T-cell (primary cell): Measurements from ENCODE around the gene KIDINS220. TPM values are rescaled to one million over a fixed set of nuclear protein-coding genes. Genes with fewer than 3 reads are reported as not detected.

Source experiments
- ATAC-seq, 4 experiments: fragments of 200-7000 bp in 3 of 4; fragments of 150-1000 bp in 1 of 4; cut with Tn5 transposase; replicated peaks in 1 of 4; 1 replicate in 3 of 4; 2 replicates in 1 of 4; pipeline ENCODE4 v1.10.0; 2021; ENCODE audit warnings: moderate library complexity in 3 of 4, mild to moderate bottlenecking in 2 of 4, moderate number of reproducible peaks in 1 of 4
- CTCF ChIA-PET, 2 donors: fragments of 300-600 bp; sonication (Branson Sonifier 250); formaldehyde crosslinking; loops; one replicate each; lab custom pipeline; 2022; ENCODE audit warnings: antibody characterized with exemption in 2 of 2; lab: Charles Lee
- POLR2A ChIA-PET, 2 donors: fragments of 300-600 bp; sonication (Branson Sonifier 250); formaldehyde crosslinking; loops; one replicate each; lab custom pipeline; 2022; ENCODE audit warnings: antibody characterized with exemption in 2 of 2; lab: Charles Lee
- DNase-seq, 35 experiments: peaks; one replicate each; pipeline versions ENCODE4 v3.0.0 to v3.0.0-alpha.2; 2013 to 2023
- H3K27ac ChIP-seq: one replicate; pipeline ENCODE4 v1.5.1; 2013; ENCODE audit warnings: low read length
- H3K27me3 ChIP-seq, 2 experiments: replicated peaks in 1 of 2; 1 replicate in 1 of 2; 2 replicates in 1 of 2; pipeline versions ENCODE4 v1.6.1 to v1.7.0; 2013; ENCODE audit warnings: low read length in 1 of 2, mixed read lengths in 1 of 2; ENCODE audit not compliant: control insufficient read depth in 2 of 2, insufficient read depth in 2 of 2; ENCODE audit errors: extremely low read depth in 1 of 2
- H3K36me3 ChIP-seq, 2 donors: 1 replicate in 1 of 2; 2 replicates in 1 of 2; pipeline versions ENCODE4 v1.6.1 to v1.7.0; 2013; ENCODE audit warnings: low read length in 1 of 2; ENCODE audit not compliant: control insufficient read depth in 2 of 2, insufficient read depth in 1 of 2; ENCODE audit errors: extremely low read depth in 1 of 2
- H3K4me1 ChIP-seq, 2 experiments: 1 replicate in 1 of 2; 2 replicates in 1 of 2; pipeline versions ENCODE4 v1.6.1 to v1.7.0; 2013; ENCODE audit warnings: low read length in 2 of 2, mixed read lengths in 1 of 2; ENCODE audit not compliant: insufficient read depth in 2 of 2, control insufficient read depth in 1 of 2; ENCODE audit errors: extremely low read depth in 1 of 2
- H3K4me3 ChIP-seq, 2 donors: 1 replicate in 1 of 2; 2 replicates in 1 of 2; pipeline versions ENCODE4 v1.5.1 to v1.7.0; 2013; ENCODE audit warnings: mild to moderate bottlenecking in 2 of 2, low read length in 1 of 2, moderate library complexity in 1 of 2; ENCODE audit not compliant: control insufficient read depth in 1 of 2; ENCODE audit errors: extremely low read depth in 1 of 2
- H3K9me3 ChIP-seq: 2 replicates; pipeline ENCODE4 v1.7.0; 2013
- H3K27ac Mint-ChIP-seq, 2 donors: one replicate each; pipeline ENCODE4 v1.8.0; 2020 to 2021; ENCODE audit warnings: mild to moderate bottlenecking in 2 of 2, mixed read lengths in 2 of 2
- H3K27me3 Mint-ChIP-seq, 2 donors: one replicate each; pipeline ENCODE4 v1.8.0; 2021 to 2022; ENCODE audit warnings: mixed read lengths in 2 of 2
- H3K36me3 Mint-ChIP-seq: one replicate; pipeline ENCODE4 v1.8.0; 2021; ENCODE audit warnings: mixed read lengths
- H3K4me1 Mint-ChIP-seq, 3 donors: one replicate each; pipeline ENCODE4 v1.8.0; 2020 to 2022; ENCODE audit warnings: mixed read lengths in 3 of 3, mild to moderate bottlenecking in 1 of 3
- H3K4me3 Mint-ChIP-seq, 3 donors: one replicate each; pipeline ENCODE4 v1.8.0; 2020 to 2022; ENCODE audit warnings: mild to moderate bottlenecking in 3 of 3, mixed read lengths in 3 of 3, moderate library complexity in 3 of 3
- H3K9me3 Mint-ChIP-seq, 3 donors: one replicate each; pipeline ENCODE4 v1.8.0; 2020 to 2022; ENCODE audit warnings: mixed read lengths in 3 of 3
- WGBS: methylation state at CpG from one replicate; pipeline ENCODE4 v1.1.5; 2013; ENCODE audit warnings: missing lambda C conversion rate; ENCODE audit not compliant: insufficient coverage; 5-methylcytosine and 5-hydroxymethylcytosine counted together
- total RNA-seq, 35 experiments: library from RNA in 6 of 35; stranded (reverse) in 6 of 35; fragments of 120-200 nt in 1 of 35; gene quantifications; one replicate each; pipeline versions ENCODE4 v1.2.1 to v1.2.4 and lab custom pipeline; 2013 to 2026

Gene KIDINS220
- total RNA-seq, 5 donors from 2014 or later (not counting 1 experiment from before 2014, with no cell fraction given) = 40.0 to 50.0 (median 42.7) TPM

DNA sequence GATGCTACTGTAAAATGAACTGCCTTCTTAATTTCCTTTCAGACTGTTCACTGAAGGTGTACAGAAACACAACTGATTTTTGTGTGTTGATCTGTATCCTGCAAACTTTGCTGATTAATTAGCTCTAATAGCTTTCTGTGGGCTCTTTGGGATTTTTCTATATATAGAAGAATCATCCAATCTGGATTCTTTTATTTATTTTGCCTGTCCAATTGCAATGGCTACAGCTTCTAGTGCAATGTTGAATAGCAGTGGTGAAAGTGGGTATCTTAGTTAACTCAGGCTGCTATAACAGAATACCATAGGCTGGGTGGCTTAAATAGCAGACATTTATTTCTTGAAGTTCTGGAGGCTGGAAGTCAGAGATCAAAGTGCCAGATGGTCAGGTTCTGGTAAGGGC is 81.2 kb downstream of the KIDINS220 start:
- DNase-seq = no peak
- CTCF ChIA-PET = no interaction called here

DNA sequence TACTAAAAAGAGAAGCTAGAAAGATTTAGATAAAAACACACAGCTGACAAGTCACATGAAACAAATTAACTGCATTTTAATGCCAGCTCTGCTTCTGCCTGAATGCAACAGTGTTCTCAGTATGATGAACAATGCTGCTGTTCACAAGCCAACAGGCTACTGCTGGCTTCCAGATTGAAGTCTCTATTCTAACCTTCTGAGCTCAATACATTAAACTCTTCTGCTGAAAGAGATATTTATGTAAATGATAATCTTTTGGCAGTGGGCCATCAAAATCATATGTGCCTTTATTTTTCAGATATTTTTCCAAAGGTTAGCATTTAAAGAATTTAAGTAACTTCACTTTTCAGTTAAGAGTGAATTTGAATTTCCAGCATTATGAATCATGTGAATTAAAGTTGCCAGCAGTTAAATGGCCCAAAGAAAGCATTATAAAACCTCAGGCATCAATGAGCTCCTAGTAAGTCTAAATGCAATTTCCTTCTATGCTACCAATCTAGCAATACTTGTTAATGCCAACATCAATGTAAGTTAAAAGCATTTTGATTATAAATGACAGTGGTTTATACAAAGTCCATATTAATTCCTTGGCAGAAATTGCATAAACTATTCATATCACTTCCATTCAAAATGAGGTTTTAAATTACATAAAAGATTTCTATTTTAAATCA is 83.2 kb downstream of the KIDINS220 start:
- peaks cover 3% of the 10 kb centered on the region for H3K9me3 ChIP-seq
- POLR2A ChIA-PET = no interaction called here
- no peak overlapping the region for H3K27ac ChIP-seq
- H3K4me3 Mint-ChIP-seq = no peak overlapping the region
- peaks cover 0 to 5% (median 3%) of the 10 kb centered on the region in 3 donors for H3K9me3 Mint-ChIP-seq
- H3K4me1 Mint-ChIP-seq = peaks cover 0 to 7% (median 3%) of the 10 kb centered on the region in 3 donors
- DNase-seq (no peak), ATAC-seq (no peak)
- no peaks in the 10 kb centered on the region for H3K4me1 ChIP-seq
- CTCF ChIA-PET = no interaction called here
- no peak overlapping the region for H3K4me3 ChIP-seq
- no peaks in the 10 kb centered on the region for H3K27me3 ChIP-seq
- H3K27me3 Mint-ChIP-seq = no peaks in the 10 kb centered on the region
- H3K36me3 ChIP-seq = peaks cover 4 to 33% of the 10 kb centered on the region in 2 donors
- H3K36me3 Mint-ChIP-seq = peaks cover 54% of the 10 kb centered on the region
- H3K27ac Mint-ChIP-seq = no peak overlapping the region

More for the DNA sequence above, 81.2 kb downstream of the KIDINS220 start:
- no peaks in the 10 kb centered on the region for H3K27me3 ChIP-seq
- peaks cover 0 to 5% (median 3%) of the 10 kb centered on the region in 3 donors for H3K9me3 Mint-ChIP-seq
- POLR2A ChIA-PET = no interaction called here
- H3K4me1 Mint-ChIP-seq = peaks cover 0 to 7% (median 6%) of the 10 kb centered on the region in 3 donors
- ATAC-seq = no peak
- H3K27me3 Mint-ChIP-seq = no peaks in the 10 kb centered on the region
- no peak overlapping the region for H3K27ac ChIP-seq
- no peak overlapping the region for H3K27ac Mint-ChIP-seq
- H3K36me3 ChIP-seq = peaks cover 4 to 21% of the 10 kb centered on the region in 2 donors
- no peak overlapping the region for H3K4me3 Mint-ChIP-seq
- H3K36me3 Mint-ChIP-seq = peaks cover 57% of the 10 kb centered on the region
- H3K4me3 ChIP-seq = no peak overlapping the region
- no peaks in the 10 kb centered on the region for H3K4me1 ChIP-seq
- H3K9me3 ChIP-seq = peaks cover 3% of the 10 kb centered on the region

DNA sequence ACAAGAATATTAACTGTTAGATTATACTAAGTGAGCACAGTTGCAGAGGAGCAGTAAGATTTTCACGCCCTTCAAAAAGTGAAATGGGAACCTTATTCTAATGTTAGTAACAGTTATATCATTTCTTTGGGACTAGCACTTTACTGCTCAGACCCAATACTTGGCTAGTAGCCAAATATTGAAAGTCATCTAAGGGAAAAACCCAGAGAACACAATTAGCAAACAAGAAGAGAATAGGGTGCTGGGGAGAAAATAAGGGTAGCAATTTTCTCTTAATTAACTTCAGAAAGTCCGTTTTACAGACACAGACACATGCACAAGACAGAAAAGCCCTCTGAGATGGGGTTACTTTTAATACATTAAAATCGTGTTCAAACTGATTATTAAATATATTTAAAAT is 83.8 kb downstream of the KIDINS220 start:
- POLR2A ChIA-PET = no interaction called here
- DNase-seq = no peak
- Histone ChIP-seq H3K4me3 (no peak overlapping the region), H3K27ac (no peak overlapping the region), H3K36me3 (peaks cover 4 to 34% of the 10 kb centered on the region in 2 donors), H3K9me3 (peaks cover 3% of the 10 kb centered on the region), H3K4me1 (no peaks in the 10 kb centered on the region), H3K27me3 (no peaks in the 10 kb centered on the region)
- CTCF ChIA-PET = no interaction called here
- Mint-ChIP-seq H3K4me1 (peaks cover 0 to 7% (median 3%) of the 10 kb centered on the region in 3 donors), H3K4me3 (no peak overlapping the region), H3K9me3 (peaks cover 0 to 4% (median 3%) of the 10 kb centered on the region in 3 donors), H3K27me3 (no peaks in the 10 kb centered on the region), H3K27ac (no peak overlapping the region), H3K36me3 (peaks cover 50% of the 10 kb centered on the region)
- no CpG with 5 or more reads among the region's 3 CpGs for WGBS
- no peak for ATAC-seq

DNA sequence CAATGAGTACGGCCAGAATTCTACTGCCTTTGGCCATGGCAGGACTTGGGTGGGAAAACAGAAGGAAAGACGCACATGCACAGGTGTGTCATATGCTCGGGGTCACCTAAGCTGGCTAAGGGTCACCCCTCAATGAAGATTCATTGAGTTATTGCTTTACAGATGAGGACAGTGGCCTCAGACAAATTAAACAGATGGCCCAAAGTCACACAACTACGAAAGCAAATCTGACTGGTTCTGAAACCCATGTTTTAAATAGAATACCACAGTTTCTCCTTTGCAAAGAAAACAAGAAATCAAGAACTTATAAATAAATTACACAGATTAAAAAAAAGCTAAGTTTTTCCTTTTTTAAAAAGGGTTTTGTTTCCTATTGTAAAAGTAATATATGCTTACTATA is 85.0 kb downstream of the KIDINS220 start:
- POLR2A ChIA-PET = no interaction called here
- Histone ChIP-seq H3K4me3 (no peak overlapping the region), H3K27me3 (no peaks in the 10 kb centered on the region), H3K27ac (no peak overlapping the region), H3K9me3 (peaks cover 3% of the 10 kb centered on the region), H3K36me3 (peaks cover 0 to 27% of the 10 kb centered on the region in 2 donors), H3K4me1 (no peaks in the 10 kb centered on the region)
- no peak for DNase-seq
- Mint-ChIP-seq H3K9me3 (peaks cover 0 to 3% (median 0%) of the 10 kb centered on the region in 3 donors), H3K4me3 (no peak overlapping the region), H3K4me1 (peaks cover 0 to 7% (median 3%) of the 10 kb centered on the region in 3 donors), H3K27ac (no peak overlapping the region), H3K36me3 (peaks cover 44% of the 10 kb centered on the region), H3K27me3 (no peaks in the 10 kb centered on the region)
- 100% methylated on average over 3 of the region's 4 CpGs for WGBS
- CTCF ChIA-PET = no interaction called here
- no peak for ATAC-seq

DNA sequence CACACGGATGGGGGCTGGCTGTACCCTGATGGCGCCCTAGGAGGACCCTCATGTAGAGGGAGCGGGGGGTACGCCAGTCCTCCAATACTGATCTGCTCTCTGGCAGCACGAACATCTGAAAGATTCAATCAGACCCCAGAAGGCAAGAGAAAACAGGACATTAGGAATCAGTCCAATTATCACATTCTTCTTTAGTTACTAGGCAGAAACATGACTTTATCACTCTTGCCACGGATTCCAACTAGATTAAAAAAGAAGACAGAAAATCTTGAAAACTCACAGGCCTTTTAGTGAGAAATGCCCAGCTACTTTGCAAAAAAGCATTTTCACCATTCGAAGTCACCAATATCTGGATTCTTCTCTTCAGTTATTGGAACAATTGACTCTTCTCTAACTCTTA is 87.2 kb downstream of the KIDINS220 start:
- H3K9me3 Mint-ChIP-seq = no peaks in the 10 kb centered on the region
- Histone ChIP-seq H3K4me1 (no peaks in the 10 kb centered on the region), H3K27me3 (no peaks in the 10 kb centered on the region), H3K36me3 (peaks cover 0 to 27% of the 10 kb centered on the region in 2 donors), H3K9me3 (no peaks in the 10 kb centered on the region), H3K4me3 (no peak overlapping the region), H3K27ac (no peak overlapping the region)
- no peak overlapping the region for H3K4me3 Mint-ChIP-seq
- DNase-seq (no peak), ATAC-seq (no peak)
- H3K4me1 Mint-ChIP-seq = peaks cover 0 to 3% (median 0%) of the 10 kb centered on the region in 3 donors
- H3K27me3 Mint-ChIP-seq = no peaks in the 10 kb centered on the region
- peaks cover 32% of the 10 kb centered on the region for H3K36me3 Mint-ChIP-seq
- ChIA-PET POLR2A (interaction anchor here in 1 of 2 donors (1.0 kb wide), 1 partner anchor 15 kb away, joined by 3 read pairs; no protein-coding TSS in a partner anchor), CTCF (interaction anchor here in 1 of 2 donors (0.6 kb wide), 1 partner anchor 263 kb away, joined by 6 read pairs; no protein-coding TSS in a partner anchor)
- no peak overlapping the region for H3K27ac Mint-ChIP-seq
- 100% methylated on average over 6 of the region's 7 CpGs for WGBS

DNA sequence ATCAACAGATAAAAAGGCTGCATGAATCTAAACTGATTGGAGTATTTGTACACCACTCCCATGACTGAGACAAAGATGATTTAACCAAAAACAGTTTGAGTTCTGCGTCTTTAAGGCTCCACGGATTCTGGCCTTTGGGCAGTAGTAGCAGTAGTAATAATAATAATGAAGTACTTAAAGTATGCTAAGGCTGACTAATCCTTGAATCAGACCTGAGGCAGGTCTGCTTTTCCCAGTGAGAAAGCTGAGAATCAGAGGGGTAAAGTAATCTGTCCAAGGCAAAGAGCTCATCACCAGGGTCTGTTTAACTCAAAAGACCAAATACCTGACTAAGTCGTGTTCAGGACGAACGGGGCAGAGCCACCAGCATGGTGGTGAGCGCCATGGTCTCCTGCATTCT is 94.2 kb downstream of the KIDINS220 start:
- H3K4me1 ChIP-seq = no peaks in the 10 kb centered on the region
- no peak overlapping the region for H3K4me3 Mint-ChIP-seq
- DNase-seq (no peak), ATAC-seq (no peak)
- ChIA-PET POLR2A (no interaction called here), CTCF (no interaction called here)
- H3K27me3 Mint-ChIP-seq = no peaks in the 10 kb centered on the region
- H3K27me3 ChIP-seq = no peaks in the 10 kb centered on the region
- H3K9me3 Mint-ChIP-seq = no peaks in the 10 kb centered on the region
- WGBS = 95% methylated on average over 4 of the region's 6 CpGs
- no peak overlapping the region for H3K4me3 ChIP-seq
- no peak overlapping the region for H3K27ac ChIP-seq
- H3K9me3 ChIP-seq = no peaks in the 10 kb centered on the region
- H3K27ac Mint-ChIP-seq = no peak overlapping the region
- H3K36me3 ChIP-seq = peaks cover 0 to 22% of the 10 kb centered on the region in 2 donors
- H3K4me1 Mint-ChIP-seq = no peaks in the 10 kb centered on the region
- H3K36me3 Mint-ChIP-seq = peaks cover 26% of the 10 kb centered on the region
